OCI-M1 (cell line): ENCODE measurements around the gene ITPRIPL1.
A peak's percentile ranks its signal among the peaks of the same experiment; 100 is the strongest.
"Not testable (repeated sequence)": the region's sequence is repeated elsewhere in the genome, so short reads cannot be mapped to it uniquely, and the experiment has no call there.

Source experiments
- DNase-seq: peaks from one replicate; lab custom pipeline; 2025; lab: John Stamatoyannopoulos, UW

ITPRIPL1 gene, protein sequence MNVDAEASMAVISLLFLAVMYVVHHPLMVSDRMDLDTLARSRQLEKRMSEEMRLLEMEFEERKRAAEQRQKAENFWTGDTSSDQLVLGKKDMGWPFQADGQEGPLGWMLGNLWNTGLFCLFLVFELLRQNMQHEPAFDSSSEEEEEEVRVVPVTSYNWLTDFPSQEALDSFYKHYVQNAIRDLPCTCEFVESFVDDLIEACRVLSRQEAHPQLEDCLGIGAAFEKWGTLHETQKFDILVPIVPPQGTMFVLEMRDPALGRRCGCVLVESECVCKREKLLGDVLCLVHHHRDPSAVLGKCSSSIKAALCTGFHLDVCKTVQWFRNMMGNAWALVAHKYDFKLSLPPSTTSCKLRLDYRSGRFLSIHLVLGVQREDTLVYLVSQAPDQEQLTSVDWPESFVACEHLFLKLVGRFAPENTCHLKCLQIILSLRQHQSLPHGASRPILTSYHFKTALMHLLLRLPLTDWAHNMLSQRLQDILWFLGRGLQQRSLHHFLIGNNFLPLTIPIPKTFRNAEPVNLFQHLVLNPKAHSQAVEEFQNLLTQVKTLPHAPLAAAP

DNA sequence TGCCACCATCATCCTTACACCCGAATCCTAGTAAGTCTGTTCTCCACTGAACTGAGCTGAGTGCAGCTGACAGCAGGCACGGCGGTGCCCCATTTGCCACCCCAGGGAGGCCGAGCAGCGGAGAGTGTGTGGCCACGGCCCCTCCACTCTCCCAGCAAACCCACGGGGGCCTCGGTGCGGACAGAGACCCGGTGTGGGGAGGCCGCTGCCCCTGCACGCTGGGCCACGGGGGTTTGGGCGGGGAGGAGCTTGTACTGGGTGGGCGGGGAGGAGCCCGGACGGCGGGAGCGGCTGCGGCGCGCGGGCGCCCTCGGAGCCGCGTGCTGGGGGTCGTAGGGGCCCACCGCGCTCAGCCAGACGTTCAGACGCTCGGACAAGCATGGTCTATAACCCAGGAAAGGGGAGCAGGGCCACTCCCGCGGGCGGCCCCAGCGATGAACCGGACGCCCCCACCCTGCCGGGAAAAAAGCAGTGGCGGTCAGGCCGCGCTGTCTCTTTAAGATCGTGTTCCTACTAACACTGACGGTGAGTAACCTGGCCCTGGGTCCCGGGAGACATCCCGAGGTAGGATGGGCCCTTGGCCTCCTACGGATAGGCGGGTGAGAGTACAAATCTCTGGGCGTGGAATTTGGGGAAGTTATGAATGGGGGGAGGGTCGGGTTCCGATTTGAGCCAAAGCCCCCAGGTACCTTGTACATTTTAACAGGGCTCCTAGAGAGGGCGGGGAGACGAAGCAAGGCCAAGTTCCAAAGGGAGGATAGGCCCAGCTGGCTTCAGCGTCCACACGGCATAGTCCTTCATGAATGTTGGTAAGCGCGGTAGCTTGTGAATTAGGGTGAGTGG lies at the start of gene ITPRIPL1:
TSS of gene ITPRIPL1 (plus strand) at position 277 of the 843 bp plus-strand sequence. CDS start at position 800, 523 bp downstream.
- peak; percentile 67 for DNase-seq

DNA sequence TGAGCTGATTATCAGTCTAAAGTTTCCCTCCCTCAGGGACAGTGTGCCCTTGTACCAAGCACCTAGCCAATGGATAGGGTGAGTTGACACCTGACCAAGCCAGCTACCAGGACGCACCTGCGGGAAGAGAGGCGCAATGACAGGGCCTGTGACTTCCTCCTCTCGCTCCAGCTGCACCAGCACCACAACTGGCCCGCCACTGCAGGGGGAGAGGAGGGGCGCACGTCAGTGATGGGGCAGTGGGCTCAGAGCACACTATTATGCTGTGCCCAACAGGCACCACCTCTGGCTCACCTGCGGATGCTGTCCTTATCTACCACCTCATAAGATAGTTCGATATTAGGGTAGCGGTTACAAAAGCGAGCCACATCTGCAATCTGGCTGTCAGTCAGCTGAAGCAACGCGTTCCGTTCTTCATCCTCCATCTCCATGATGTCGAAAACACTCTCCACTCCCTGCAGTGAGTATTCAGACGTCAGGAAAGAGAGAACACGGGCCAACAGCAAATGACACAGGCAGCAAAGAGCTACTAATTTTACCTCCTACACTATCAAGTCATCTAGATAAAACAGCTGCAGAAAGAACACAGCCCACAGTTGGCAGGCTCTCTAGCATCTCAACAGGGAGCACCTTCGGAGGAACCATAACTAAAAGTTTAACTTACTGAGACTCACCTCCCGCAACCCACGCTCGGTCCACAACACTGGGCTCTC lies 48.2 kb upstream of the ITPRIPL1 start:
- no peak for DNase-seq

DNA sequence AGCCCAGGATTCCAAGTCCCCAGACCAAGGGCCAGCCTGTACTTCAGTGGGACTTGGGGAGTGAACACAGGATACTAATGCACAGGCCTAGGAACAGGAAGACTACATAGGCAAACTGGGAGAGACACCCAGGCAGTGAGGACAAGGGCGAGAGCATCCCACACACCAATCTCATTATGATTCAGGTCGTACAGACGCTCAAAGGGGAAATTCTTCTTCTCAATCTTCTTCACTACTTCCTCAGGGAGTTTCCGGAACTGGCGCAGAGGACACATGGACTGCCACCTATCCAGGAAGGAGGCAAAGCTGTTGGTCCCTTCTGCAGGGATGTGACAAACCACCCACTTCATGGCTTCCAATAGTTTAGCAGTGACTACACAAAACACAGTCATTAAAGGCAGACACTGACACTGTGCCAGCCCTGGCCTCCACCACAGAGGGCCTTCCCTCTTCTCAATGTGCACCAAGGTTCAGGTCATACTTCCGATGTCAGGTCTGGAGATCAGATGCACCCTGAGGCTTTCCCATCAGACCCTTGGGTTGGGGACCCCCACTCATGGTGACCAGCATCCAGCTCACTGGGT lies 37.8 kb upstream of the ITPRIPL1 start:
- DNase-seq = no peak

DNA sequence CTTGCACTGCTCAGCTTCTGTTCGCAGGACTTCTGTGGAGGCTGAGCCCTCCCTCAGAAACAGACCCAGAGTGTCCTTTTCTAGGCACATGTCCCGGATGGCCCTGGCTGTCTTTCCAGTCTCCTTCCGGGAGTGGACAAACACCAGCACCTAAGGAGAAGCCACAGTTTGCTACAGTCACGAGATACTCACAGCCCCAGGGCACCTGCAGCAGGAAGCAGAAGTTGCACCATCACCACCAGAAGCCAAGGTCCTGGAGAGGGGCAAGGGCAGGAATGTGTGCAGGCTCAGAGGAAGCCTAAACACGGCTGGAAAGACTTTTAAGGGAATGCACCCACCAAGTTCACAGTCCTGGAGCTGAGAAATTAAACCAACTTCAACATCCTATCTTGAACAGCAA lies 33.4 kb upstream of the ITPRIPL1 start:
- no peak for DNase-seq

DNA sequence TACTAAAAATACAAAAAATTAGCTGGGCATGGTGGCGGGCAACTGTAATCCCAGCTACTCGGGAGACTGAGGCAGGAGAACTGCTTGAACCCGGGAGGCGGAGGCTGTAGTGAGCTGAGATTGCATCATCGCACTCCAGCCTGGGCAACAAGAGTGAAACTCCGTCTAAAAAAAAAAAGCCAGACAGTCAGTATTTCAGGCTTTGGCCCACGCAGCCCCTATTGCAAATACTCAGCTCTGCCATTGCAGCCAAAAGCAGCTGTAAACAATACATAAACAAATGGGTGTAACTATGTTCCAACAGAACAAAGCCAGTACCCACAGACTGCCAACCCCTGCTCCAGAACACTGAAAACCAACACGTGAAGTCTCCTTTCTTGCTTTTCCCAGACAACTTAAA lies 30.8 kb upstream of the ITPRIPL1 start:
- DNase-seq = not testable (repeated sequence)

DNA sequence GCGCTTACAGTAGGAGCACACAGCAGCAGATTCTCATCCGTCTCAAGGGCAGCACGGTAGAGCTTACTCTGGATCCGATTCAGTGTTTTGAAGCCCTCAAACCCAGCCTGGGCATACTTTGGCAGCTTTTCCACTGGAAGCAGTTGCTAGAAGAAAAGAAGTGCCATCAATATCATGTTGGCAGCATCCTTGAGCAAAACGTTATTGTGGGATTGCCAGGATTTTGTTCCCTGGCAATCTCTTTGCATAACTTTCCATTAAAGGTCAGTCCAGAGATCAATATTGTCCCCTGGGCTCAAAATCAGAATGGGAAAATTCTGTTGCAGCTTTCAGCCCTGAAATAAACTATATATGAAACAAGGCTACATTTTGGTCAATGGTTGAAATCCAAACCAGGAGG lies 28.2 kb upstream of the ITPRIPL1 start:
- DNase-seq = no peak

DNA sequence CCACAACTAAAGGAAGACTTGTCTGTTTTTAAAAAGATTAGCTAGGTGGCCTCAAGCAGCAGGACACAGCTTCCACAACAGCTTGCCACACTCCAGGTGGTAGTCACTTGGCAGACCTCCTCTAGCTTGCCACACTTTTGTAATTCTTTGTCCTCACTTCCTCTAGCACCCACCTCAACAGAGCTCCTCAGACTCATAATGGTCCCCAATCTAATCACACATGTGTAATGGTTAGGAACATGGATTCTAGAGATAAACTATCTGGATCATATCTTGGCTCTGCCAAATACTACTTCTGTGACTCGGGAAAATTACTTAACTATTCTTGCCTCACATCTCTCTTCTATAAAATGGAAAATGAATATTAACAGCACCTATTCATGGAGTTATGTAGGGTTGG lies 23.3 kb upstream of the ITPRIPL1 start:
- DNase-seq = no peak

DNA sequence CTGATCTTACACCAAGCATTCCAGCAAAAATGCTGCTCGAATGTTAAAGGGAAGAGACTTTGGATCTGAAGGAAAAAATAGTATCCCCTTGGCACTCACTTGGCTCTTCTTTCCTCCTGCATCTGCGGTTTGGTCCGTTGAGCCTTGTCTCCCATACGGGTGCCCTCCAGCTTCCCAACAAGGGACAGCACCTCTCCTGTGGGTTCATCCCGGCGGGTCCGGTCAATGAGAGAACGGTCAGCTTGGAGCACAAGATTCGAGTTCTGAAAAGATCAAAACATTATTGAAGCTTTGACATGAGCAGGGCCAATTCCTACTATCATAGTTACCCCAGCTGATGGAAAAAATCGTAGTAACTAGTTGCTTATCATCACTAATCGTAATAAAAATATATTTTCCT lies 20.5 kb upstream of the ITPRIPL1 start:
- DNase-seq = peak; percentile 40

DNA sequence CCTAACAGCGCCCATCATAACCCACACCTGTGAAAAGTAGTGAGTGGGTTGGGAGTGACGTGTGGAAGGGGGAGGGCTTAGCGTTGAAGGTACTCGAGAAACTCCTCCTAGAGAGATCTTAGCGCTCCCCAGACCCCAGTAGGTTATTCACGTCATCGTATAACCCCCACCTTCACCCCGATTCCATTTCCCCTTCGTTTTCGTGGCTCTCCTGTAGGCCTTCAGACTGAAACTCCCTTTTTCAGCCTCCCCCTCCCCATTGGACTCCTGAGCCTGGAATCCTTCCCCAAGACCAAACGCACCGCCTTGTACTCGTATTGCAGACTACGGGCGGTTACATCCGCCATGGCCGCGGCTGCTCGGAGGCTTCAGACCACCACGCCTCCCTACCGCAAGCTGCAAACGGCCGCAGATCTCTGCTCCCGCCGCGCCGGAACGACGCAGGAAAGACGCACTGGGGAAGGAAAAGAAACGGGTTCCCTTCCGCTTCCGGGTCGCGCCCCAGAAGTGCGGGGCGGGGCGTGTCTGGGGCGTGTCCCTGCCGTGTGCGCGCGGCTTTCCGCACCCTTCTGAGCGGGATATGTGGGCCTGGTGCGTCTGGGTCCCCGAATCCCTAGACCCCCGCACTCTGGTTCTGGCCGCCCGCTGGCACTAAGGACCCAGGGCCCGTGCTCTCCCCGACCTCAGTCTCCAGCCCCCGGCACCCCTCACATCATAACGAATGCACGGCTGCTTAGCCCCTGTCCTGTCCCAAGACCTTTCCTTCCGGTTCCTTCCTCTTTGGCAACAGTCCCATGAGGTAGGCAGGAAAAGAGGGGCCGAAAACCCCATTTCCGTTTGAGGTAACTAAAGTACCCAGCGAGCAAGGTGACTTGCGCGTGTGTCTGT lies 19.8 kb upstream of the ITPRIPL1 start, which contains the start of gene SNRNP200:
TSS of gene SNRNP200 (minus strand) at position 456 of the 888 bp plus-strand sequence. CDS start at position 347, 109 bp downstream.
- peak; percentile 95 for DNase-seq

DNA sequence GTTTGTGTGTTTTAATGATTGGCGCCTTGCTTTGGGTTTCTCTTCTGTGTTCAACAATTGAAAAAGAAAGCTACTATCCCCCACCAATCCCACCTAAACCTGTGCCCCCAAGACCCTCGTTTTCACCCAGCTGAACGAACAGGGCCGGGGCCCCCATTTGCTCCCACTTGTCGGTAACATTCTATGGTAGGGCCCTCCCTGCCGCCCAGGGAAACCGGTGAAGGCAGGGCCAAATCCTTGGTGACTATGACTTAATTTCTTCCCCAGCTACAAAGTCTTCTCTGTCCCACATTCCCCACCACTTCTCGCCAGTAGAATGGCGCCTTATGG lies 19.2 kb upstream of the ITPRIPL1 start:
- peak; percentile 40 for DNase-seq

DNA sequence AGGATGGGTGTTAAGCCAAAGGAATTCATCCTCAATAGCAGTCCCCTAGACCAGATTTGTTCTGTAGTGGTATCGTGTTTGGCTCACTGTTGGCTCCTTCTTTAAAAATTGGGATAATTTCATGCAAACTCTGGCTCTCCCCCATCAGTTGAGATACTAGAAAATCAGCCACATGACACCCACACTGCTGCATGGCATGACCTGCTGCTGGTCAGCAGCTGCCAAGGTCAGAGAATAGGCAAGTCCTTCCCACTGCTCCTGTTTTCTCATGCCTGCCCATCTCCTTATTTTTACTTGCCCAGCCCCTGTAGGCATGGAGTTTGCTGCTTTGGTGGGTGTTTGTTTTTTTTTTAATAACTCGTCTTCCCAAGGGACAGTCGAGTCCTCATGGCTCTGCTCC lies 18.7 kb upstream of the ITPRIPL1 start:
- peak; percentile 34 for DNase-seq

DNA sequence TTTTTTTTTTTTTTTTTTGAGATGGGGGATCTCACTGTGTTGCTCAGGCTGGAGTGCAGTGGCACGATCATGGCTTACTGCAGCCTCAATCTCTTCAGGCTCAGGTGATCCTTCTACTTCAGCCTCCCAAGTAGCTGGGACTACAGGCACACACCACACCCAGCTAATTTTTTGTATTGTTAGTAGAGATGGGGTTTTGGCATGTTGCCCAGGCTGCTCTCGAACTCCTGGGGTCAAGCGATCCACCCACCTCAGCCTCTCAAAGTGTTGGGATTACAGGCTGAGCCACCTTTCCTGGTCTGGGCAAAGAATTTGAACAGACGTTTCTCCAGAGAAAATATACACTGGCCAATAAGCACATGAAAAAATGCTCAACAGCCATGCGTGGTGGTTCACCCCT lies 16.9 kb upstream of the ITPRIPL1 start:
- no peak for DNase-seq

DNA sequence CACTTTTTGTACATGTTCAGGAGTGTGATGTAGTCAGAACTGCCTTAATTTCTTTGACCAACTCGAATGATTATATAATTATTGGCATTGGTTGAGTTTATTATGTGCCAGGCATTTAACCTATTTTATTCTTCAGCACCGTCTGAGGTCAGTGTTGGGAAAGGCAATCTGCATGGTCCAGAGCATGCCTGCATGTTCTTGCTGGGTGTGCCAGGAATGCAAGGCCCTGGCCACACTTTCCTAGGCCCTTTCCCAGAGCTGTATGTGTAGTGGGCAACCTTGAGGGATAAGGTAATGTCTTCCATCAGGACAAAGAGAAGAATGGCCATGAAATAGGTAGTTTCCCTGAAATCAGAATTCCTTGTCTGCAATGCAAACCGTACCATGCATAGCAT lies 10.1 kb upstream of the ITPRIPL1 start:
- no peak for DNase-seq

DNA sequence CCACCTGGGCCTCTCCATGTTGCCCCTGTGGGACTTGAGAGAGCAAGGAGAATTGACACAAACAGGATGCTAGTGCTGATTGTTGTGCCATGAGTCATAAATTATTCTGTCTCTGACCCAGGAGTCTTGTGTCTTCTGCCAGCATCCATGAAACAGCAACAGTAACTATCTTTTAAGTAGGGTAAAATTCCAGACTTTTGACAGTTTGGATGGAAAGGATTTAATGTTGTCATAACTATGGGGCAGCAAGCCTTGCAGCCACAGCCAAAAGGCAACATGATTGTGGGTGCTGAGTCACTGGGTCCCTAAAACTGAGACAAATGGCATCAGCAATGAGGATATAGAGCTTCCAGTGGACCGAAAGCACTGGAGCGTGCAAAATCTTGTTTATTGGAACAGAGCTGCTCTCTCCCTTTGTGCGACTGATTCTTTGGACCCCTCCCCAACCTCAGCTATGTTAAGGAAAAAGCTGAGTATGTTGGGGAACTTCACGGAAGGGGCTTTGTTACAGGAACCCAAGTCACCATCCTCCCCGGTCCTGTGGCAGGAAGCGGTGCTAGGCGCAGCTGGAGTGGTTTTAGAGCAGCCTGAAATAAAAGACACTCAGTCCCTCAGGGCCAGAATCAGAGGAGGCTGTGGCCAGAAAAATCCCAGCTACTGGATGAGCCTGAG lies 9.6 kb upstream of the ITPRIPL1 start:
- no peak for DNase-seq

DNA sequence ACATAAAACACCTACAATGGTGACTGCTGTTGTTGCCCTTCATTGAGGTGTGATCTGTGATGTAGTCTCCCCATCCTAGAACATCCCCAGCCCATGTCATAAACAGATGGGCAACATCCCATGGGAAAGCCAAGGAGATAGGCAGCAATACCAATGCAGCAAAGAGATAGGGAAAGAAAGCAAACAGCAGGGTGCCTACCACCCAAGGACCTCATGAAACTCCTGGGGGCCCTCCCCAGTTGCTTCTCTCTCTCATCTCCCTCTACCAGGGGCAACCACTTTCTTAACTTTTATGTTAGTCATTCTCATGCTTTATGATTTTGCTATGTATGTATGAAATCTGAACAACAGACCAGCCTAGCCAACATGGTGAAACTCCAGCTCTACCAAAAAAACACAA lies 8.1 kb upstream of the ITPRIPL1 start:
- no peak for DNase-seq

DNA sequence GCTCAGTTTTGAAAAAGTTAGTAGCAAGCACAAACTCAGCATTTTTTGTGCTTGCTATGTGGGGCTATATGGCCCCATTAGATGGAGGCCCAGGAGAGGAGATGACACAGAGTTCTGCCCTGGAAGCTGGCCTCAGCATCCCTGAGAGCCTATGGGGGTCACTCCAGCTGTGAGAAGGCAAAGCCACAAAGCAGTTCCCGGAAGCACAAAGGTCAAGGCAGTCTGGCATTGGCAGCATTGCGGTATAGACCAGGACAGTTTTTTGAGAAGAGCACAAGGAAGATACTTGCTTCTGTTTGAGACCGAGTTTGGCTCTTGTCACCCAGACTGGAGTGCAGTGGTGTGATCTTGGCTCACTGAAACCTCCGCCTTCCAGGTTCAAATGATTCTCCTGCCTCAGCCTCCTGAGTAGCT lies 7.5 kb upstream of the ITPRIPL1 start:
- no peak for DNase-seq

DNA sequence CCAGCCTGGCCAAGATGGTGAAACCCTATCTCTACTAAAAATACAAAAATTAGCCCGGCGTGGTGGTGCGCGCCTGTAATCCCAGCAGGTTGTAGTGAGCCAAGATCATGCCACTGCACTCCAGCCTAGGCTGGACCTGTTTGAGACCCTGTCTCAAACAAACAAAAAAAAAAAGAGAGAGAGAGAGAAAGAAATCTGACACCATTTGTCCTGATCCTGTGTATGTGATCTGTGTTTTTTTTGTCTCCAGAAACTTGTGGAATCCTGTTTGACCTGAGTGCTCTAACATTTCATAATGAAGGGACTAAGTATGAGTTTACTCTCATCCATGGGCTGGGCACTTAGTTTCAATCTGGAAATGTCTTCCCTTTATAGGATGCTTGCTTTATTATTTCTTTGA lies 6.4 kb upstream of the ITPRIPL1 start:
- DNase-seq = no peak

DNA sequence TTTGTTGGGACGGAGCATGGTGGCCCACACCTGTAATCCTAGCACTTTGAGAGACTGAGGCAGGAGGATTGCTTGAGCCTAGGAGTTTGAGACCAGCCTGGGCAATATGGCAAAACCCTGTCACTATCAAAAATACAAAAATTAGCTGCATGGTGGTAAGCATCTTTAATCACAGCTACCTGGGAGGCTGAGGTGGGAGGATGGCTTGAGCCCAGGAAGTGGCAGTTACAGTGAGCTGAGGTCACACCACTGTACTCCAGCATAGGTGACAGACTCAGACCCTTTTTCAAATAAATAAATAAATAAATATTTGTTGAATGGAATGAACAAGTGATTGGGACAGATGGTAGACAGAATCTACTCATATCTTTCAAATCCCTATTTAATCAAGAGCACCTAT lies 5.7 kb upstream of the ITPRIPL1 start:
- DNase-seq = no peak

DNA sequence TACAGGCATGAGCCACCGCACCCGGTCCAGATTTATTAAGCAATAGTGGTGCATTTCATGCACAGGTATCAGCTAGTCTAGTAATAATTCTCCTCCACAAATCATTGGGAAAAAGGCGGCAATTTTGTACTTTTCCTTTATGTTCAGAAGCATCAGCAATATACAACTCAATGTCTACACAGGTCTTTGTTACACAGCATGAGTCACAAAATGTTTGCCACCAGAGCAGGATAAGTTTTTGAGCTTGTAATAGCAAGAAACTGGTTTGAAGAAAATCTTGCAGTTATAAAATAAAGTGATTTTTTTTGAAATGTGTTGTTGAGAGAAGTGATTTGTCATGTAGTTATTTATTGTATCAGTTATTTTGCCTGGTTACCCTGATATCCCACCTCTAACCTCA lies 4.8 kb upstream of the ITPRIPL1 start:
- DNase-seq = peak; percentile 18
